DOHH2 (cell line): ENCODE measurements around the gene KIF26B.

Source experiments
- H3F3A ChIP-seq: fragments of 200-600 bp; sonication (generic), shearing (Covaris generic); 2 replicates; pipeline ENCODE4 v1.6.0; 2016; ENCODE audit warnings: antibody characterized with exemption, mild to moderate bottlenecking; ENCODE audit not compliant: control insufficient read depth, insufficient read depth
- H3K27ac ChIP-seq: fragments of 200-600 bp; sonication (generic); 2 replicates; pipeline ENCODE4 v1.5.1; 2014; ENCODE audit warnings: low read depth, mild to moderate bottlenecking, low read length, moderate library complexity
- H3K27me3 ChIP-seq: fragments of 200-600 bp; sonication (generic); 2 replicates; pipeline ENCODE4 v1.6.1; 2014; ENCODE audit warnings: mild to moderate bottlenecking, low read length, mixed read lengths; ENCODE audit not compliant: control insufficient read depth
- H3K36me3 ChIP-seq: fragments of 200-600 bp; sonication (generic); 2 replicates; pipeline ENCODE4 v1.6.1; 2014; ENCODE audit warnings: mild to moderate bottlenecking, low read length, moderate library complexity, mixed read lengths; ENCODE audit not compliant: control insufficient read depth
- H3K4me1 ChIP-seq: fragments of 200-600 bp; sonication (generic); 2 replicates; pipeline ENCODE4 v1.6.1; 2014; ENCODE audit warnings: mild to moderate bottlenecking, low read length, mixed read lengths; ENCODE audit not compliant: control insufficient read depth
- H3K4me2 ChIP-seq: fragments of 200-600 bp; sonication (generic); 2 replicates; pipeline ENCODE4 v1.6.0; 2014; ENCODE audit warnings: mild to moderate bottlenecking, low read length, moderate library complexity
- H3K4me3 ChIP-seq: fragments of 200-600 bp; sonication (generic); 2 replicates; pipeline ENCODE4 v1.5.1; 2014; ENCODE audit warnings: mild to moderate bottlenecking, low read length, mixed read lengths
- H3K79me2 ChIP-seq: fragments of 200-600 bp; sonication (generic); 2 replicates; pipeline ENCODE4 v1.6.1; 2014; ENCODE audit warnings: mild to moderate bottlenecking, low read length, mixed read lengths; ENCODE audit not compliant: control insufficient read depth
- H3K9me2 ChIP-seq: fragments of 200-600 bp; sonication (generic); replicated peaks from 2 replicates; pipeline ENCODE4 v1.6.1; 2014; ENCODE audit warnings: mild to moderate bottlenecking, low read length, mixed read lengths; ENCODE audit not compliant: control insufficient read depth
- H3K9me3 ChIP-seq: fragments of 200-600 bp; sonication (generic); 2 replicates; pipeline ENCODE4 v1.6.1; 2014; ENCODE audit warnings: antibody characterized with exemption, low read length, mixed read lengths; ENCODE audit not compliant: control insufficient read depth, insufficient read depth
- H4K20me1 ChIP-seq: fragments of 200-600 bp; sonication (generic); 2 replicates; pipeline ENCODE4 v1.6.0; 2014; ENCODE audit warnings: low read depth, mild to moderate bottlenecking, antibody characterized with exemption, low read length, moderate library complexity; ENCODE audit not compliant: control insufficient read depth, insufficient read depth
- CTCF ChIP-seq: fragments of 200-600 bp; sonication (generic); IDR thresholded peaks from one replicate; pipeline ENCODE4 v1.5.1; 2014; ENCODE audit warnings: antibody characterized with exemption, mild to moderate bottlenecking, low read depth, low read length; ENCODE audit not compliant: poor library complexity, severe bottlenecking
- EZH2phosphoT487 ChIP-seq: fragments of 200-600 bp; sonication (generic); IDR thresholded peaks from 2 replicates; pipeline ENCODE4 v1.6.1; 2017; ENCODE audit warnings: borderline replicate concordance, mild to moderate bottlenecking, antibody characterized with exemption, low read length, moderate library complexity, mixed read lengths

KIF26B gene

GRCh38 chr1:245242989-245243388 is 88.2 kb downstream of the KIF26B start:
- H3F3A ChIP-seq = no peaks in the 10 kb centered on the region
- no peaks in the 10 kb centered on the region for H3K4me1 ChIP-seq
- no peak overlapping the region for H3K4me2 ChIP-seq
- no peaks in the 10 kb centered on the region for H3K36me3 ChIP-seq
- no peaks in the 10 kb centered on the region for H4K20me1 ChIP-seq
- no peak for TF ChIP-seq EZH2phosphoT487
- TF ChIP-seq CTCF = no peak
- H3K79me2 ChIP-seq = no peaks in the 10 kb centered on the region
- no peaks in the 10 kb centered on the region for H3K9me2 ChIP-seq
- no peaks in the 10 kb centered on the region for H3K27me3 ChIP-seq
- no peak overlapping the region for H3K27ac ChIP-seq
- H3K4me3 ChIP-seq = no peak overlapping the region
- H3K9me3 ChIP-seq = no peaks in the 10 kb centered on the region

GRCh38 chr1:245245021-245245667 is 90.4 kb downstream of the KIF26B start:
- Histone ChIP-seq H3K27me3 (no peaks in the 10 kb centered on the region), H3K4me3 (no peak overlapping the region), H3F3A (no peaks in the 10 kb centered on the region), H3K9me2 (no peaks in the 10 kb centered on the region), H3K36me3 (no peaks in the 10 kb centered on the region), H3K4me1 (no peaks in the 10 kb centered on the region), H3K27ac (no peak overlapping the region), H3K79me2 (no peaks in the 10 kb centered on the region), H4K20me1 (no peaks in the 10 kb centered on the region), H3K4me2 (no peak overlapping the region), H3K9me3 (no peaks in the 10 kb centered on the region)
- TF ChIP-seq EZH2phosphoT487 (no peak), CTCF (no peak)

GRCh38 chr1:245246433-245246832 is 91.6 kb downstream of the KIF26B start:
- Histone ChIP-seq H3K4me1 (no peaks in the 10 kb centered on the region), H3K9me3 (no peaks in the 10 kb centered on the region), H3K4me2 (no peak overlapping the region), H3K9me2 (no peaks in the 10 kb centered on the region), H3K36me3 (no peaks in the 10 kb centered on the region), H3K4me3 (no peak overlapping the region), H3K79me2 (no peaks in the 10 kb centered on the region), H3K27me3 (no peaks in the 10 kb centered on the region), H3F3A (no peaks in the 10 kb centered on the region), H4K20me1 (no peaks in the 10 kb centered on the region), H3K27ac (no peak overlapping the region)
- TF ChIP-seq EZH2phosphoT487 (no peak), CTCF (no peak)
